Smooth muscle cell (in vitro differentiated cells): ENCODE results near the gene PTH2. TPM values are rescaled to one million over a fixed set of nuclear protein-coding genes. Genes with fewer than 3 reads are reported as not detected.

ENCODE experiments used
- DNase-seq: peaks from one replicate; lab custom pipeline; 2025; ENCODE audit not compliant: unreplicated experiment; lab: John Stamatoyannopoulos, UW
- H2AFZ ChIP-seq: fragments of 200-600 bp; sonication (generic); 2 replicates; pipeline ENCODE4 v1.6.0; 2016; ENCODE audit warnings: antibody characterized with exemption, low read depth, mild to moderate bottlenecking
- H3F3A ChIP-seq: fragments of 200-600 bp; sonication (generic); 2 replicates; pipeline ENCODE4 v1.6.0; 2017; ENCODE audit warnings: antibody characterized with exemption, low read depth
- H3K27ac ChIP-seq: fragments of 200-600 bp; sonication (generic); 2 replicates; pipeline ENCODE4 v1.5.1; 2016; ENCODE audit warnings: low read depth, mild to moderate bottlenecking
- H3K27me3 ChIP-seq: fragments of 200-600 bp; sonication (generic); 2 replicates; pipeline ENCODE4 v1.6.1; 2016; ENCODE audit warnings: low read depth, mild to moderate bottlenecking
- H3K36me3 ChIP-seq: fragments of 200-600 bp; sonication (generic); 2 replicates; pipeline ENCODE4 v1.5.1; 2016; ENCODE audit warnings: low read depth
- H3K4me1 ChIP-seq: fragments of 200-600 bp; sonication (generic); 2 replicates; pipeline ENCODE4 v1.5.1; 2016; ENCODE audit warnings: low read depth
- H3K4me2 ChIP-seq: fragments of 200-600 bp; sonication (generic); 2 replicates; pipeline ENCODE4 v1.6.0; 2016; ENCODE audit warnings: mild to moderate bottlenecking
- H3K4me3 ChIP-seq: fragments of 200-600 bp; sonication (generic); 2 replicates; pipeline ENCODE4 v1.5.1; 2016; ENCODE audit warnings: mild to moderate bottlenecking
- H3K79me2 ChIP-seq: fragments of 200-600 bp; sonication (generic); 2 replicates; pipeline ENCODE4 v1.6.0; 2016; ENCODE audit warnings: low read depth, mild to moderate bottlenecking
- H3K9ac ChIP-seq: fragments of 200-600 bp; sonication (generic); 2 replicates; pipeline ENCODE4 v1.6.0; 2016; ENCODE audit warnings: low read depth
- H3K9me3 ChIP-seq: fragments of 200-600 bp; sonication (generic); replicated peaks from 2 replicates; pipeline ENCODE4 v1.5.1; 2016; ENCODE audit warnings: low read depth
- H4K20me1 ChIP-seq: fragments of 200-600 bp; sonication (generic); 2 replicates; pipeline ENCODE4 v1.6.0; 2016; ENCODE audit warnings: low read depth
- CTCF ChIP-seq: fragments of 200-600 bp; sonication (generic); IDR thresholded peaks from 2 replicates; pipeline ENCODE4 v1.5.1; 2017; ENCODE audit warnings: borderline replicate concordance, mild to moderate bottlenecking, antibody characterized with exemption; ENCODE audit not compliant: insufficient read depth, poor library complexity, severe bottlenecking
- WGBS: methylation state at CpG from one replicate; pipeline ENCODE4 v1.1.7; 2016; ENCODE audit warnings: low lambda C conversion rate; 5-methylcytosine and 5-hydroxymethylcytosine counted together
- polyA plus RNA-seq: library from polyadenylated mRNA; unstranded; fragments of >200 nt; fragmentation: Nextera tagmentation; extraction: Ambion mirVana; gene quantifications from 2 replicates; pipeline ENCODE4 v1.2.1, GENCODE V29; 2016
- total RNA-seq: library from RNA; depleted of rRNA; stranded (reverse); fragments of >200 nt; gene quantifications from 2 replicates; pipeline ENCODE4 v1.2.3, GENCODE V29; 2014

The PTH2 gene
- total and polyA plus RNA-seq, 2 experiments from 2014 or later, result not detected

GRCh38 chr19:49398001-49398615 lies 25.1 kb downstream of the PTH2 start:
- no peaks in the 10 kb centered on the region for H3F3A ChIP-seq
- no peak overlapping the region for H3K4me2 ChIP-seq
- no peak overlapping the region for H2AFZ ChIP-seq
- no peaks in the 10 kb centered on the region for H4K20me1 ChIP-seq
- 59% methylated on average over 11 of the region's 11 CpGs for WGBS
- no peak for TF ChIP-seq CTCF
- H3K9me3 ChIP-seq, result no peaks in the 10 kb centered on the region
- H3K27ac ChIP-seq, result no peak overlapping the region
- no peak overlapping the region for H3K9ac ChIP-seq
- H3K27me3 ChIP-seq, result peaks cover 9% of the 10 kb centered on the region
- H3K4me1 ChIP-seq, result peaks cover under 1% of the 10 kb centered on the region
- no peaks in the 10 kb centered on the region for H3K36me3 ChIP-seq
- DNase-seq, result no peak
- no peak overlapping the region for H3K4me3 ChIP-seq
- H3K79me2 ChIP-seq, result no peaks in the 10 kb centered on the region

GRCh38 chr19:49396738-49397505 lies 26.3 kb downstream of the PTH2 start:
- TF ChIP-seq CTCF, result no peak

GRCh38 chr19:49395581-49396407 lies 27.4 kb downstream of the PTH2 start:
- DNase-seq, result no peak
- Histone ChIP-seq H3K4me2 (no peak overlapping the region), H3K36me3 (no peaks in the 10 kb centered on the region), H4K20me1 (no peaks in the 10 kb centered on the region), H3K4me3 (no peak overlapping the region), H3K27ac (no peak overlapping the region), H3K9ac (no peak overlapping the region), H3K9me3 (no peaks in the 10 kb centered on the region), H3F3A (no peaks in the 10 kb centered on the region), H3K4me1 (no peaks in the 10 kb centered on the region), H3K27me3 (peaks cover 9% of the 10 kb centered on the region), H3K79me2 (no peaks in the 10 kb centered on the region), H2AFZ (no peak overlapping the region)
- no peak for TF ChIP-seq CTCF
- 83% methylated on average over 12 of the region's 15 CpGs for WGBS

More at GRCh38 chr19:49396738-49397505, 26.3 kb downstream of the PTH2 start:
- Histone ChIP-seq H3K9me3 (no peaks in the 10 kb centered on the region), H3K79me2 (no peaks in the 10 kb centered on the region), H3K4me3 (no peak overlapping the region), H3K9ac (no peak overlapping the region), H3K4me2 (no peak overlapping the region), H2AFZ (no peak overlapping the region), H3K36me3 (no peaks in the 10 kb centered on the region), H3K4me1 (no peaks in the 10 kb centered on the region), H3K27me3 (peaks cover 9% of the 10 kb centered on the region), H3F3A (no peaks in the 10 kb centered on the region), H3K27ac (no peak overlapping the region), H4K20me1 (no peaks in the 10 kb centered on the region)
- WGBS, result 93% methylated on average over 8 of the region's 8 CpGs
- DNase-seq, result no peak
